NCI-H2196 treated with DMSO at 0.1 percent for 48 hours (cell line): ENCODE data around the gene TAPBP.
"Not testable (repeated sequence)": the region's sequence is repeated elsewhere in the genome, so short reads cannot be mapped to it uniquely, and the experiment has no call there.

Experiments used
- DNase-seq: peaks from one replicate; lab custom pipeline; 2025; ENCODE audit not compliant: unreplicated experiment; lab: John Stamatoyannopoulos, UW

TAPBP gene

DNA sequence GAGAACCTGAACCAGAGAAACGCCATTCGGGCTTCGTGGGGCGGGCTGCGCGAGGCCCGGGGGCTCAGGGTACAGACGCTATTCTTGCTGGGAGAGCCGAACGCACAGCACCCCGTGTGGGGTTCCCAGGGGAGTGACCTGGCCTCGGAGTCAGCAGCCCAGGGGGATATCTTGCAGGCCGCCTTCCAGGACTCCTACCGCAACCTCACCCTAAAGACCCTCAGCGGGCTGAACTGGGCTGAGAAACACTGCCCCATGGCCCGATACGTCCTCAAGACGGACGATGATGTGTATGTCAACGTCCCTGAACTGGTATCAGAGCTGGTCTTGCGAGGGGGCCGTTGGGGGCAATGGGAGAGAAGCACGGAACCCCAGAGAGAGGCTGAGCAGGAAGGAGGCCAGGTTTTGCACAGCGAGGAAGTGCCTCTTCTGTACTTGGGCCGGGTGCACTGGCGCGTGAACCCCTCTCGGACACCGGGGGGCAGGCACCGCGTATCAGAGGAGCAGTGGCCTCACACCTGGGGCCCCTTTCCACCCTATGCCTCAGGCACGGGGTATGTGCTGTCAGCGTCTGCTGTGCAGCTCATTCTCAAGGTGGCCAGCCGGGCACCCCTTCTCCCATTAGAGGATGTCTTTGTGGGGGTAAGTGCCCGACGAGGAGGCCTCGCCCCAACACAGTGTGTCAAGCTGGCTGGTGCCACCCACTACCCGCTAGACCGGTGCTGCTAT lies 36.1 kb downstream of the TAPBP start:
- DNase-seq: no peak

DNA sequence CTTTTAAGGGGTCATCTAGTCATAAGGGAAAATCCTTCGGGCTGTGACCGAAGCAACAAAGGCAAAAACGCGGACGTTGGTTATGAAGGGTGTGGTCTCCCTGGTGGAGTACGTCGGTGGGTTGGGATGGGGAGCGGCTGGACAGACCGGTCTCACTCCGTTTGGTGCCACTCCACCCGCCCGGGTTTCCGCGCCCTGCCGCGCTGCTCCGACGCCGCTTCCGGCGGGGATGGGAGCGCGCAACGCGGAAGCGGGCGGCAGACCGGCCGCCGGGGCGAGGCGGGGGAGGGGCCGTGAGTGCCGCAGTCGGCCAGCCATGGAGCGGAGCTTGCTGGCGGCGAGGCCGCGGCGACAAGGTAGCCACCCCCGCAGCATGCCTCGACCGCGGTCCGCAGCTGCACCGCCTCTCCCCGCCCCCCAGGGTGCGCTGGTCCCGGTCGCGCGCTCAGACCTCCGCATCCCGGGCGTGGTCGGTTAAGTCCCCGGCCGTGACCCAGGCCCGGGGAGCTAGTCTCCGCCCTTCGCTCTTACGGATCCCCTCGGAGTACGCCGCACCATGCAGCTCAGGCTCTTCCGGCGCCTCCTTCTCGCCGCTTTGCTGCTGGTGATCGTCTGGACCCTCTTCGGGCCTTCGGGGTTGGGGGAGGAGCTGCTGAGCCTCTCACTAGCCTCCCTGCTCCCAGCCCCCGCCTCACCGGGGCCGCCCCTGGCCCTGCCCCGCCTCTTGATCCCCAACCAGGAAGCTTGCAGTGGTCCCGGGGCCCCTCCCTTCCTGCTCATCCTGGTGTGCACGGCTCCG lies 36.8 kb downstream of the TAPBP start, which contains the start of gene B3GALT4:
B3GALT4 (plus strand) TSS at position 260 of the 799 bp plus-strand sequence; CDS start at position 557, 297 bp downstream.
- peak; percentile 51 for DNase-seq

DNA sequence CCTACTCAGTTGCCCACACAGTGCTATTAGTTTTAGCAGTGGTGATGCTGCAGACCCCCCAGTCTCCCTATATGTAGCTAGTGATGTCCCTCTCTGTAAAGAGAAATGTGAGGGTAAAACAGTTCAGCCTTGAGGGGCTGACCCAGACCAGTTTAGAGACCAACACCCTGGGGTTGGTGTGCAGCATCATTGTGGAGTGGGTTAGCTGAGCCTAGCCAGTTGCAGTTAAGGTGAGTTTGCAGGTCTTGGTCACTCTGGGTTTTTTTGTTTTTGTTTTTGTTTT lies 37.4 kb downstream of the TAPBP start:
- no peak for DNase-seq

DNA sequence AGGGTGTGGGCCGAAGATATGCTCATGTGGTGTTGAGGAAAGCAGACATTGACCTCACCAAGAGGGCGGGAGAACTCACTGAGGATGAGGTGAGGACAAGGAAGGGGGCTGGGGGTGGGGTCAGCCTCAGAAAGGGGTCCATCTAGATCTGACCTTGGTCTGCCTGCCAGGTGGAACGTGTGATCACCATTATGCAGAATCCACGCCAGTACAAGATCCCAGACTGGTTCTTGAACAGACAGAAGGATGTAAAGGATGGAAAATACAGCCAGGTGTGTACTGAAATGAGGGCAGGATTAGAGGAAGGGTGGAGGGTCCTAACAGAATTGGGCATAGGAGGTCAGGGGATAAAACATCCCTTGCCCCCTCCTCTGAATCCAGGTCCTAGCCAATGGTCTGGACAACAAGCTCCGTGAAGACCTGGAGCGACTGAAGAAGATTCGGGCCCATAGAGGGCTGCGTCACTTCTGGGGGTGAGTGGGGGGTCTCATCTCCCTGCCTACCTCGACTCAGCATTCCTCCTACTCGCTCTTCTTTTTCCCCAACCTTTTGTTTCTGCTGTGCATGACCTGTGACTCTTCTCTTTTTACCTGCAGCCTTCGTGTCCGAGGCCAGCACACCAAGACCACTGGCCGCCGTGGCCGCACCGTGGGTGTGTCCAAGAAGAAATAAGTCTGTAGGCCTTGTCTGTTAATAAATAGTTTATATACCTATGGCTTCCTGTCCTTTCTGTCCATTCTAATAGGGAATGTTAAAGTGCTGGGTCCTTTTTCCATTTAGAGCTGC lies 37.9 kb downstream of the TAPBP start:
- DNase-seq: not testable (repeated sequence)

DNA sequence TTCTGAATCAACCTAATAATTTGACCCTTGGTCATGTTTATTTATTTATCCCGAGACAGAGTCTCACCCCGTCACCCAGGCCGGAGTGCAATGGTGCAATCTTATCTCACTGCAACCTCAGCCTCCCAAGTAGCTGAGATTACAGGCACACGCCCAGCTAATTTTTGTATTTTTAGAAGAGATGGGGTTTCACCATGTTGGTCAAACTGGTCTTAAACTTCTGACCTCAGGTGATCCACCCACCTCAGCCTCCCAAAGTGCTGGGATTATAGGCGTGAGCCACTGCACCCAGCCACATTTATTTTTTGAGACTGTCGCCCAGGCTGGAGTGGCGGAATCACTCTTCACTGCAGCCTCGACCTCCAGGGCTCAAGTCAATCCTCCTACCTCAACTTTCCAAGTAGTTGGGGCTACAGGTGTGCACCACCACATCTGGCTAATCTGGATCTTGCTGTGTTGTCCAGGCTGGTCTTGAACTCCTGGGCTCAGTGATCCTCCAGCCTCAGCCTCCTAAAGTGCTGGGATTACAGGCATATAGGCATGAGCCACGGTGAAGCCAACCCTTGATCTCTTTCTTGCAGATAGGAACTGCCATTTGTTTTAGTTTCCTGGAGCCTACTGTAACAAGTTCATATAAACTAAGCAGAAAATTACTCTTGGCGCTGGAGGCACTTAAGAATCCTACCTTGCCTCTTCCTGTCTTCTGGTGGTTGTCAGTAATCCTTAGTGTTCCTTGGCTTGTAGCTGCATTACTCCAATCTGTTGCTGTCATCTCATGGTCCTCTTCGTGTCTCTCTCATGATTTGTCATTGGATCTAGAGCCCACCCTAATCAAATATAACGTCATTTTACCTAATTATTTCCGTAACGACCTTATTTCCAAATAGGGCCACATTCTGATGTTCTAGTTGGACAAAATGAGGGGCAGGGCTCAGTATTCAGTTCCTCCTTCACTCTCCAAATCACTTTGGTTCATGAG lies 39.7 kb downstream of the TAPBP start:
- no peak for DNase-seq

DNA sequence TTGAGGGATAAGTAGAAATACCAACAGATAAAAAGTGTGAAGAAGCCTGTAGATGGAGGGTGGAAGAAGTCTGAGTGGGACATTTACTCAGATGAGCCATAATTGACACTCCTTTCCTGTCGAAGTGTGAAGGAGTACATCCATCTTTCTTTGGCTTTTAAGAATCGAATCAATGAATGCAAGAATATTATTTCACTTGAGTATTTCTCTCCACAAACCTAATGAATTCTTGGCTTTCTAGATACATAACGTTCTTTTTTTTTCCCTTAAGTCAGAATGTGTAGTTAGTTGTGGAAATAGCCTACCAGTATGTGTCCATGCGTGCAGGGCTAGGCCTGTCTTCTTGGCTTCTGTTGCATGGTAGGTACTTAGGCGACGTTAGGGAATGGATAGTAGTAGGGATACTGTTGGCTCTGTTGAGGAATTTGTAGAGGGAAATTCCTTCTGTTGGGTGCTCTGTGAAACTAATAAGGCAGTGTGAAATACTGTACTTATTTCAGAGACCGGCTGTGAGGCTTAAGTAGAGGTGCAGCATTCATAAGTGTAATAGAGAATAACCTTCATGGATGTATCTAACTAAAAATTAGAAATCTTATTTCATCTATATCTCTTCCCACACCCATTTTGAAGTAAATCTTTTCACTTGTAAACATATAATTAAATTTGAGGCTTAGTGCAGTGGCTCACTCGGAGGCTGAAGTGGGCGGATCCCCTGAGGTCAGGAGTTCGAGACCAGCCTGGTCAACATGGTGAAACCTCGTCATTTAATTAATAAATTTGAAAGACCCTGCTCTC lies 40.6 kb downstream of the TAPBP start:
- no peak for DNase-seq

DNA sequence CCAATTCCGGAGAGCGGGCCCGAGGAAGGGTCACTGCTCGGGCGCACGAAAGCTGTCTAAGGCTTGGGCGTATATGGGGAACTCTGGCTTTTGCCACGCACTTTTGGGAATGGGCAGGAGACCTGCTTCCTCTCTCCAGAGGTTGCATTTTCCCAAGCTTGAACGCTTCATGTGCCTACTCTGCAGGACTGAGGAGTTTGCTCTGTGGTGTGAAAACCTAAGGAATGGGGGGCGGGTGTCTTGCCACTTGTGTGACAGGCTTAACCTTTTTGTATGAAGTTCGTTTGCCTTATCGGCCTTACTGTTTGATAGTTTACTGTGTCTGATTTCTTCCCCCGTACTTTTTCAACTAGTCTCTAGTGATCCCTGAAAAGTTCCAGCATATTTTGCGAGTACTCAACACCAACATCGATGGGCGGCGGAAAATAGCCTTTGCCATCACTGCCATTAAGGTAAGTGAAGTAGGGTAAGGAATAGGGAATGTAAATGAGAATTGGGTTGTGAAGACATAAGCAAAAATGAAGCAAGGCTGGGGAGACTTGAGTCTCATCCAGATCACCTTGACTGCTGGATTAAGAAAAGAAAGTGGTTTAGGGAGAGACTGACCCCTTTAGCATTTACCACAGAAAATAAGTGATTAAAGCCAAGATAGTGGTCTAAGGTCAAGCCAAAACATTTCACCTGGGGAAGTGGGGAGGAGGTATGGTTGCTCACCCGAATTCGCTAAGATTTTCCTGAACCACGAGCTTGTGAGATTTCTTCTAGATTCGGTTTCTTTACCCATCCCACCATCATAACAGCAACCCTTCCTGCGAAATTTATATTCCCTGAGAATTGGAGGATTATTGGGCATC lies 41.4 kb downstream of the TAPBP start:
- DNase-seq: no peak

DNA sequence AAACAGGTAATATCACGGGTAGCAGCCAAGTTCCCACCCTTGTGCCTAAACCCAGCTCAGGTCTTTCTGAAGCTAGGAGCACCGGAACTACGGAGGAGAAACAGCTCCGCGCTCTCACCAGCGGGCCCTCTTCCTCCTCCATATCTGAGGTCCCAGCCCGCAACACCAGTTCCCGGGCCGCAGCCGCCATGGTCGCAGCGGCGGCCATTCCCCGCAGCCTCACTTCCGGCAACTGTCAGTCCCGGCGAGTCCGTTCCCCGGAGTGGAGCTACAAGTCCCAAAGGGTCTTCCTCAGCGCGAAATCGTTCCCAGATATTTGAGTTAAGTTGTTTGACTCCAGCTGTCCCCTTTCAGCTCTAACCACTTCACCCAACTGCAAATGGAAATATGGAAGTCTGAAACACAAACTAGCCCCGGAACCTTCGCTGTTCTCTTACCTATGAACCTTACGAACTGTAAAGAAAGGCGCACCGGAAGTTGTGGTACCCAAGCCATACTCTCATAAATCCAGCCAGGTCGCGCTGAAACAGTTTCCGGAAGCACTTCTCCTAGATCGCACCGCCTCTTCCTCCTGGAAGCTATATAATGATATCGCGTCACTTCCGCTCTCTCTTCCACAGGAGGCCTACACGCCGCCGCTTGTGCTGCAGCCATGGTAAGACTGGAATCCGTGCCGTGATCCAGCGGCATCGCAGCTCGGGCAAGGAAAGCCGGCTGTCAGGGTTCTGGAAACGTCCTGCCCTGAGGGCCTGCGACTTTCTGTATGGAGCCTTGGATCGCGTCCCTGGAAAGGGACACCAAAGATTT lies 42.2 kb downstream of the TAPBP start, which contains the start of the genes RPS18 and VPS52:
RPS18 (plus strand) TSS at position 608 of the 807 bp plus-strand sequence; CDS start at position 653, 45 bp downstream.
VPS52 (minus strand) TSS at position 409 of the 807 bp plus-strand sequence; CDS start at position 208, 201 bp downstream.
- peak; percentile 99 for DNase-seq

DNA sequence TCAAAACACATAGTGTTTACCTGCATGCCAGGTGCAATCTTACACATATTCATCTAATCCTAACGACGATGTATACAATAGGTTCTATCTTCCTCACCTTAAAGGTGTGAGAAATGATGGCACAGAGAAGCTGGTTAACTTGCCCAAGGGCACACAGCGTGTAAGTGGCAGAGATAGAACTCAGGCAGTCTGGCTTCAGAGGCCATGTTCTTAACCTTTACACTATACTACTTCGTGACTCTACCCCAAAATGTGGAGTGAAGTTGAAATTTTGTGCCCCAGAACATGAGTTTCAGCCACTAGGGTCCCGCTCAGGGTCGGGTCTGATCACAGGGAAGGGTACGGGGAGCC lies 42.8 kb downstream of the TAPBP start:
- DNase-seq: peak; percentile 63

DNA sequence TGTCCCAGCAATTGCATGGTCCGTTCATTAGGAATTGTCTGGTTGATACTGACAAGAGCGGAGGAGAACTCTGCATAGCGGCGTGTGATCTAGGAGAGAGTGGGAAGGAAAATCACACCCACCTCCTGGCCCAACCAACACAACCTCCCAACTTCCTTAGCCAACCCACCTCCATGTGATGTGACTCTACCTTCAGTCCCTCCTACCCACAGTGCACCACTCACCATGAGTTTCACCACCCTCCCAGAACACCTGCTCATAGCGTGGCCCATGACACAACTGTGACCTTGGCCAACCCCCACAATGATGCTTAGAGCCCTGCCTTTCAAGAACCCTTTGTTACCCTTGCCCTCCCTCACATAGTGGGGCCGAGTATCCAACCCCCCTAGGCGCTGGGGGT lies 49.9 kb downstream of the TAPBP start:
- DNase-seq: no peak

DNA sequence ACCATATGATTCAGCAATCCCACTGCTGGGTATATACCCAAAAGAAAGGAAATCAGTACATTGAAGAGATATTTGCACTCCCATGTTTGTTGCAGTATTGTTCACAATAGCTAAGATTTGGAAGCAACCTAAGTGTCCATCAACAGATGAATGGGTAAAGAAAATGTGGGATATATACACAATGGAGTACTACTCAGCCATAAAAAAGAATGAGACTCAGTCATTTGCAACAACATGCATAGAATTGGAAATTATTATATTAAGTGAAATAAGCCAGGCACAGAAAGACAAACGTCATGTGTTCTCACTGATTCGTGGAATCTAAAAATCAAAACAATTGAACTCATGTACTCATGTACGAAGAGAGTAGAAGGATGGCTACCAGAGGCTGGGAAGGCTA lies 51.4 kb downstream of the TAPBP start:
- DNase-seq: not testable (repeated sequence)

DNA sequence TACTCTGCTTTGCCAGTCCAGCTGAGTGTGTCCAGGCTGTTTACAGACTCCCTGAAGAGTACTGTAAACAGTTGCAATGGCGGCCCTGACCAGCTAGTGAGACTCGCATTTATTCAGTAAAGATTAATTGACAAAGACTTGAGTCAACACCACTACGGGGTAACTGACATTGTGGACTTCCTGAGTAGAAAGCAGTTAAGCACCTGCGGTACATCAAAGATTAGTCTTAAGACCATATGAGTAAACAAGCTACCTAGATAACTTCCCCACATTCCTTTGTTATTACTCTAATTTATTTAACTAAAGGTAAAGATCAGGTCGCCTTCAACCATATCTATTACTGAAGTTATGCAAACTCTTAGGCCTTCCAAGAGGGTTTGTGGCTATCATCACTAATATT lies 54.8 kb downstream of the TAPBP start:
- no peak for DNase-seq

DNA sequence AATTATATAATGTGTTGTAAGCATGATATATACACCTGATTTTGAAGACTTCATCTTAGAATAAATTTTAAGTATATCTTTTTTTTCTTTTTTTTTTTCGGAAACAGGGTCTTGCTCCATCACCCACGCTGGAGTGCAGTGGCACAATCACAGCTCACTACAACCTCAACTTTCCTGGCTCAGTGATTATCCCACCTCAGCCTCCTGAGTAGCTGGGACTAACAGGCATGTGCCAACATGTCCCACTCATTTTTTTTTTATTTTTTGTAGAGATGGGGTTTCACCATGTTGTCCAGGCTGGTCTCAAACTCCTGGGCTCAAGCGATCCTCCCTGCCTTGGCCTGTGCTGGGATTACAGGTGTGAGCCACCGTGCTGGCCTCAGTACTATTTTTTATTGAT lies 59.3 kb downstream of the TAPBP start:
- DNase-seq: no peak

DNA sequence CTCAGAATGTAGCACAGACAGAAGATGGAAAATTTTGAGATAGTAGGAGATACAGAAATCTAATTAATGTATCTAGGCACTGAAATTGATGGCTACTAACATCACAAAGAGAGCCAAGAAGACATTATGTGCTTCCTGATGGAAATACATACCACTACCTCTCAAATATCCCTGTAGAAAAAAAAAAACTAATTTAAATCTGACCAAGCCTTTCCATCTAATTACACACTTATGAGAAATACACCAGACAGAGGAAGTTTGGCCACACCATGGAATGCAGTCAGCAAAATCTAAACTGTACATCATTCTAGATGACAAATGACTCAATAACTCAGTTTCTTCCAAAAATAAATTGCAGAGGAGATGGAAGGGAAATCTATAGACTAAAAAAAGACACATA lies 61.1 kb downstream of the TAPBP start:
- no peak for DNase-seq

DNA sequence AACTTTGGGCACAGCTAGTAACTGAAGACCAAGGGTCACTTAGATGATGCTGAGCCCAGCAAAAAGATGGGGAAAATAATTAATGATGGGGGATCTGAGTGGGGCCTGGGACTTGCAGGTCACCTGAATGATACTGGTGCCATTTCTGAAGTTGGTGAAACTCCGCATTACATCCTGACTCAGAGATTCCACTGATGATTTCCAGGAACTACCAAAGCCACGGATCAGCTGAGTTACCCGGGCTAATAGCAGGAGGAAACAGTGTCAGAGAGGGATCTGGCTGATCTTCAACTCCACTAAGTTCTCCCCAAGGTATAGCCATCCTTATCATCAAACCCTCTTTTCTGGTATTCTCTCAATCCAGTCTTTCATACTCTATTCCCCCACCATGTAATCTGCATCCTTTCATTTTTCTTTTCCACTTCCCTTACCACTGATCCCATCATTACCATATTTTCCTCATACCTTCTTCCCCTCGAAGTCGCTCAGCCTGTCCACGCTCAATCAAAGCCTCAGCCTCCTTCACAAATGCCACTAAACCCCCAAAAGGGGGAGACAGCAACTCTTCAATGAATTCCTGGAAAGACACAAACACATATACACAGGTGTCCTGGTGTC lies 62.4 kb downstream of the TAPBP start:
- DNase-seq: no peak

DNA sequence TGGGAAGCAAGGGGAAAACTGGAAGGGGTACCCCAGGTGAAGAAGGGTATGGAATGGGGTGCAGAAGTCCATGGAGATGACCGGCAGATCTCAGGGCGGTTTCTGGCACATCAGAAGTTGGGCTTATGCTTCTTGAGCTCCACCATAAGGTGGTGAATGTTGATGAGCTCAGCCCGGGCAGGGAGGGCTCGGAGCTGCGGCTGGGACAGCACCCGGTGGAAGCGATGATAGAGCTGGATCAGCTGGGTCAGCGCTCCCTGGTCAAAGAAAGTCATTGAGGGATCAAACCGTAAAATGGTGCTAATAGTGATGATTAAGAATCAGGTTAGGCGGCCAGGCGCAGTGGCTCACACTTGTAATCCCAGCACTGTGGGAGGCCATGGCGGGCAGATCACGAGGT lies 63.1 kb downstream of the TAPBP start:
- no peak for DNase-seq
